ENCODE measurements around the gene ZNF292.
"Not testable (repeated sequence)": the region's sequence is repeated elsewhere in the genome, so short reads cannot be mapped to it uniquely, and the experiment has no call there.

ZNF292 gene

GRCh38 chr6:87122477-87122876 is 32.9 kb upstream of the ZNF292 start:
- no peak for TF ChIP-seq CTCF (IDR thresholded peaks at IDR 0.05; ENCODE audit: control extremely low read depth, extremely low read depth, low read depth, missing control alignments)
- POLR2A ChIA-PET = no interaction called here
- DNase-seq (ENCODE audit: extremely low spot score) = no peak
- CTCF ChIA-PET = interaction anchor here (1.1 to 1.9 kb wide), 3 partner anchors 10 to 43 kb away, joined by 4 to 6 read pairs (median 5); no protein-coding TSS in a partner anchor

- ChIA-PET CTCF (no interaction called here), POLR2A (no interaction called here)
- DNase-seq (ENCODE audit: extremely low spot score) = no peak
- TF ChIP-seq CTCF (IDR thresholded peaks at IDR 0.05; ENCODE audit: control extremely low read depth, extremely low read depth, low read depth, missing control alignments) = no peak
Measured at GRCh38 chr6:87124074-87124473, 31.3 kb upstream of the ZNF292 start.

DNA sequence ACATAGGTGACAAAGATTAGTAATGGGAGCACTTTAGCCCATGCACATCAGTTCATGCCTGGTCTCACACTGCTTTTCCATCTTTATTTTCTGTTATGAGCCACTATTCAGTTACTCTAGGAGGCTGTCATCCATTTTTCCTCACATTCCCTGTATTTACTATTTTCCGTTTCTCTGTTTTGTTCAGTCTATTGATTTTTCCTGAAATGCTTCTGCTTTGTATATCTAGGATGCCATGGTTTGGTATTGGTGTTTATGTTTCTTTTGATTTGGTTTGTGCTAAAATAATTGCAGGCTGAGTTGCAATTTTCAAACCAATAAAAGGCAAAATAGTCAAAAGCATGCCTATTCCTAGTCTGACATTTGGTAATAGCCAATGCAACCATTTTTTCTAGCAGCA is 28.9 kb upstream of the ZNF292 start:
- ChIA-PET POLR2A (no interaction called here), CTCF (interaction anchor here (0.9 to 1.4 kb wide), 3 partner anchors 12 to 40 kb away, joined by 3 read pairs; no protein-coding TSS in a partner anchor)
- no peak for TF ChIP-seq CTCF (IDR thresholded peaks at IDR 0.05; ENCODE audit: control extremely low read depth, extremely low read depth, low read depth, missing control alignments)
- no peak for DNase-seq (ENCODE audit: extremely low spot score)

- CTCF ChIA-PET = interaction anchor here (1.2 kb wide), 1 partner anchor 47 kb away, joined by 3 read pairs; no protein-coding TSS in a partner anchor
- no peak for DNase-seq (ENCODE audit: extremely low spot score)
- POLR2A ChIA-PET = no interaction called here
- TF ChIP-seq CTCF (IDR thresholded peaks at IDR 0.05; ENCODE audit: control extremely low read depth, extremely low read depth, low read depth, missing control alignments) = no peak
Measured at GRCh38 chr6:87127737-87128136, 27.6 kb upstream of the ZNF292 start.

DNA sequence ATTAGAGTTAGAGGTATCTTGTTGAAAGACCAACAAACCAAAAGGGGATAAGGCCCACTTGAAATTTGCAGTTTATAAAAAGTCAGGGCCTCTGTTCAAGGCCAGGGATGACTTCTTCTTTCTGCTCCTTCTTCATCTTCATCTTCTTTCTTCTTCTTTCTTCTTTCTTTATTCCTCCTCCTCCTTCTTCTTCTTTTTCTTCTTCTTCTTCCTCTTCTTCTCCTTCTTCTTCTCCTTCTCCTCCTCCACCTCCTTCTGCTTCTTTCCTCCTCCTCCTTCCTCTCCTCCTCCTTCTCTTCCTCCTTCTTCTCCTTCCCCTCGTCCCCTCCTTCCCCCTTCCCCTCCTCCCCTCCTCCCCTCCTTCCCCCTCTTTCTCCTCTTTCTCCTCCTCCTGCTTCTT is 18.4 kb upstream of the ZNF292 start:
- DNase-seq (ENCODE audit: extremely low spot score) = no peak
- POLR2A ChIA-PET = no interaction called here
- CTCF ChIA-PET = interaction anchor here (1.1 to 4.1 kb wide), 6 partner anchors 9 to 257 kb away, joined by 3 to 24 read pairs (median 4); no protein-coding TSS in a partner anchor
- no peak for TF ChIP-seq CTCF (IDR thresholded peaks at IDR 0.05; ENCODE audit: control extremely low read depth, extremely low read depth, low read depth, missing control alignments)

- DNase-seq (ENCODE audit: extremely low spot score) = peak; percentile 66
- peak; percentile 71 for TF ChIP-seq CTCF (IDR thresholded peaks at IDR 0.05; ENCODE audit: control extremely low read depth, extremely low read depth, low read depth, missing control alignments)
- ChIA-PET CTCF (interaction anchor here (0.9 to 4.1 kb wide), 24 partner anchors 9 to 997 kb away, joined by 3 to 24 read pairs (median 4); partner anchors contain the start of gene C6orf163), POLR2A (no interaction called here)
Measured at GRCh38 chr6:87139236-87139635, 16.1 kb upstream of the ZNF292 start.

- CTCF ChIA-PET = interaction anchor here (0.9 to 4.1 kb wide), 22 partner anchors 8 to 432 kb away, joined by 3 to 24 read pairs (median 3); partner anchors contain the start of gene C6orf163
- DNase-seq (ENCODE audit: extremely low spot score); POLR2A ChIA-PET: not testable (repeated sequence)
Measured at GRCh38 chr6:87139927-87140326, 15.4 kb upstream of the ZNF292 start.
